CD4-positive, CD25-positive, alpha-beta regulatory T cell (primary cell): ENCODE measurements around the gene DNAH12. TPM values are rescaled to one million over a fixed set of nuclear protein-coding genes. Genes with fewer than 3 reads are reported as not detected.

Experiments
- ATAC-seq, 2 donors: fragments of 150-1000 bp; cut with Tn5 transposase; one replicate each; pipeline ENCODE4 v1.10.0; 2021; ENCODE audit warnings: low read depth in 2 of 2, moderate number of reproducible peaks in 2 of 2, moderate library complexity in 1 of 2
- DNase-seq, 3 donors: peaks; one replicate each; pipeline versions ENCODE4 v3.0.0 to v3.0.0-alpha.2; 2012 to 2022; ENCODE audit warnings: mixed read lengths in 1 of 3
- H3K27ac ChIP-seq: one replicate; pipeline ENCODE4 v1.7.0; 2013; ENCODE audit warnings: mild to moderate bottlenecking, low read length; ENCODE audit not compliant: insufficient read depth, poor library complexity, severe bottlenecking
- H3K27me3 ChIP-seq: one replicate; pipeline ENCODE4 v1.7.0; 2013; ENCODE audit warnings: low read length; ENCODE audit not compliant: control insufficient read depth, insufficient read depth
- H3K36me3 ChIP-seq: one replicate; pipeline ENCODE4 v1.7.0; 2013; ENCODE audit warnings: mild to moderate bottlenecking, low read length, moderate library complexity; ENCODE audit not compliant: control insufficient read depth, insufficient read depth
- H3K4me1 ChIP-seq: 2 replicates; pipeline ENCODE4 v1.7.0; 2013; ENCODE audit warnings: mild to moderate bottlenecking, low read length; ENCODE audit not compliant: insufficient read depth, control insufficient read depth, poor library complexity, severe bottlenecking
- H3K4me3 ChIP-seq: one replicate; pipeline ENCODE4 v1.7.0; 2013; ENCODE audit warnings: low read depth, mild to moderate bottlenecking, low read length, moderate library complexity
- H3K9me3 ChIP-seq, 2 experiments: 1 replicate in 1 of 2; 2 replicates in 1 of 2; pipeline ENCODE4 v1.7.0; 2013; ENCODE audit warnings: low read length in 2 of 2, mild to moderate bottlenecking in 1 of 2, moderate library complexity in 1 of 2; ENCODE audit not compliant: control insufficient read depth in 2 of 2
- H3K27ac Mint-ChIP-seq, 3 donors: one replicate each; pipeline ENCODE4 v1.8.0; 2020 to 2022; ENCODE audit warnings: mild to moderate bottlenecking in 3 of 3, mixed read lengths in 3 of 3, moderate library complexity in 2 of 3
- H3K27me3 Mint-ChIP-seq: one replicate; pipeline ENCODE4 v1.8.0; 2022; ENCODE audit warnings: mild to moderate bottlenecking, mixed read lengths
- H3K36me3 Mint-ChIP-seq: one replicate; pipeline ENCODE4 v1.8.0; 2020; ENCODE audit warnings: mixed read lengths
- H3K4me1 Mint-ChIP-seq, 4 donors: one replicate each; pipeline ENCODE4 v1.8.0; 2020 to 2022; ENCODE audit warnings: mixed read lengths in 4 of 4, mild to moderate bottlenecking in 1 of 4
- H3K4me3 Mint-ChIP-seq, 4 donors: one replicate each; pipeline ENCODE4 v1.8.0; 2020 to 2022; ENCODE audit warnings: mild to moderate bottlenecking in 4 of 4, mixed read lengths in 4 of 4, moderate library complexity in 3 of 4
- H3K9me3 Mint-ChIP-seq, 7 donors: one replicate each; pipeline ENCODE4 v1.8.0; 2020 to 2022; ENCODE audit warnings: mixed read lengths in 7 of 7, mild to moderate bottlenecking in 3 of 7, moderate library complexity in 2 of 7
- polyA plus RNA-seq, 4 donors: library from polyadenylated mRNA; unstranded; fragments of 300-500 nt; fragmentation: Illumina TruSeq; gene quantifications; one replicate each; pipeline ENCODE4 v1.2.3, GENCODE V29; 2021
- total RNA-seq: library from RNA; stranded (reverse); gene quantifications from one replicate; pipeline ENCODE4 v1.2.3, GENCODE V29; 2022

Gene DNAH12, protein sequence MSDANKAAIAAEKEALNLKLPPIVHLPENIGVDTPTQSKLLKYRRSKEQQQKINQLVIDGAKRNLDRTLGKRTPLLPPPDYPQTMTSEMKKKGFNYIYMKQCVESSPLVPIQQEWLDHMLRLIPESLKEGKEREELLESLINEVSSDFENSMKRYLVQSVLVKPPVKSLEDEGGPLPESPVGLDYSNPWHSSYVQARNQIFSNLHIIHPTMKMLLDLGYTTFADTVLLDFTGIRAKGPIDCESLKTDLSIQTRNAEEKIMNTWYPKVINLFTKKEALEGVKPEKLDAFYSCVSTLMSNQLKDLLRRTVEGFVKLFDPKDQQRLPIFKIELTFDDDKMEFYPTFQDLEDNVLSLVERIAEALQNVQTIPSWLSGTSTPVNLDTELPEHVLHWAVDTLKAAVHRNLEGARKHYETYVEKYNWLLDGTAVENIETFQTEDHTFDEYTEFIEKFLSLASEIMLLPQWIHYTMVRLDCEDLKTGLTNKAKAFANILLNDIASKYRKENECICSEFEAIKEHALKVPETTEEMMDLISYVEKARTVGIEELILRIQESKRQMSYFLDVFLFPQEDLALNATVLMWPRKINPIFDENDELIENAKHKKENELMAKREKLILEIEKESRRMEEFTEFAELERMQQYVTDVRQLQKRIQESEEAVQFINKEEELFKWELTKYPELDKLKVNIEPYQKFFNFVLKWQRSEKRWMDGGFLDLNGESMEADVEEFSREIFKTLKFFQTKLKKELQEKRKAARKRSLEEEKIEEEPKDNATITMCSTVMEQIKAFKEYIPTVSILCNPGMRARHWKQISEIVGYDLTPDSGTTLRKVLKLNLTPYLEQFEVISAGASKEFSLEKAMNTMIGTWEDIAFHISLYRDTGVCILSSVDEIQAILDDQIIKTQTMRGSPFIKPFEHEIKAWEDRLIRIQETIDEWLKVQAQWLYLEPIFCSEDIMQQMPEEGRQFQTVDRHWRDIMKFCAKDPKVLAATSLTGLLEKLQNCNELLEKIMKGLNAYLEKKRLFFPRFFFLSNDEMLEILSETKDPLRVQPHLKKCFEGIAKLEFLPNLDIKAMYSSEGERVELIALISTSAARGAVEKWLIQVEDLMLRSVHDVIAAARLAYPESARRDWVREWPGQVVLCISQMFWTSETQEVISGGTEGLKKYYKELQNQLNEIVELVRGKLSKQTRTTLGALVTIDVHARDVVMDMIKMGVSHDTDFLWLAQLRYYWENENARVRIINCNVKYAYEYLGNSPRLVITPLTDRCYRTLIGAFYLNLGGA (N-terminal part only)
- 0.22 TPM for total RNA-seq
- not detected for polyA plus RNA-seq

DNA sequence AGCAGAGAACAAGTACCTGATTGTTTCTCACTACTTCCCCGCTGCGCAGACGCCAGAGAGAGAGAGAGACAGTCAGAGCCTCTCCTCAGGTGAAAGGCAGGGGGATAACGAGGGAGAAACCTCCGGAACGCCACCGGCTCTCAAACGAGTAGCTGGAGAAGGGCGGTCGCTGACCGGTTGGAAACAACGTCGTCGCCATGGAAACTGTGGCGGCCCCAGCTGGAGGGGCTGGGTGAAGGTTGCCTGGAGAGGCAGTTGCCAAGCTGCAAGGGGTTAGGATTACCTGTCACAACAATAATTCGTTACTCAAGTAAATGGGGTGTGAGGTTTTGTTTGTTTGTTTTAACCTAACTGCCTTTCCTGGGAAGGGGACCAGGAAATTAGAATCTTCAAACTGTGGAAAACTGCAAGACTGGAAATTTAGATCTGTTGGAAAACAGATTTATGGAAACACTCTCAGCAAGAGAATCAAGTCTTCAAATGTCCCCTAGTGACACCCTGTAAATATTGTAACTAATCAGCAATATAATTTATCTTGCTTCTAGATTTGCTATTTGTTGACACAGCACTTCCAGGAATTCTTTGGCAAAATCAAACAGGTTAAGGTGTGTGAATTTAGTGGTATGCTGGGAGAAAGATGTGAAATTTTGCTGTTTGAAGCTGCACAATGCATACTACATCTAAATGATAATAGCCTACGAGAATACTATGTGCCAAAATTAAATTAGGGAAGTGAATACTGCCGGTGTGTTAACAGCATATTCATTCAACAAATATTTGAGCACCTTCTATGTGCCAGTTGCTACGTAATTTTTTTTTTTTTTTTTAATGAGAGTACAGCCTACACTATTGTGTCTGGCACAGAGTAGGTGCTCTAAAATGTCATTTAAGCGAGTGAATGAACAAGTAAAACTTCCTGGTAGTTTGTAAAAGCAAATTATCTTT lies at the start of gene DNAH12:
DNAH12 (minus strand) TSS at position 164 of the 945 bp plus-strand sequence. CDS start 1,474 bp downstream, outside the sequence.
- Histone ChIP-seq H3K9me3 (no peaks in the 10 kb centered on the region), H3K4me1 (no peaks in the 10 kb centered on the region), H3K27ac (no peak within 1 kb of the TSS), H3K4me3 (no peak within 1 kb of the TSS), H3K27me3 (peaks cover 3% of the 10 kb centered on the region), H3K36me3 (no peaks in the 10 kb centered on the region)
- no peaks in the 10 kb centered on the region for H3K27me3 Mint-ChIP-seq
- H3K27ac Mint-ChIP-seq: no peak within 1 kb of the TSS
- H3K4me3 Mint-ChIP-seq: no peak within 1 kb of the TSS
- peaks cover 0 to 4% (median 0%) of the 10 kb centered on the region in 4 donors for H3K4me1 Mint-ChIP-seq
- H3K36me3 Mint-ChIP-seq: no peaks in the 10 kb centered on the region
- DNase-seq (no peak), ATAC-seq (no peak)
- no peaks in the 10 kb centered on the region for H3K9me3 Mint-ChIP-seq

DNA sequence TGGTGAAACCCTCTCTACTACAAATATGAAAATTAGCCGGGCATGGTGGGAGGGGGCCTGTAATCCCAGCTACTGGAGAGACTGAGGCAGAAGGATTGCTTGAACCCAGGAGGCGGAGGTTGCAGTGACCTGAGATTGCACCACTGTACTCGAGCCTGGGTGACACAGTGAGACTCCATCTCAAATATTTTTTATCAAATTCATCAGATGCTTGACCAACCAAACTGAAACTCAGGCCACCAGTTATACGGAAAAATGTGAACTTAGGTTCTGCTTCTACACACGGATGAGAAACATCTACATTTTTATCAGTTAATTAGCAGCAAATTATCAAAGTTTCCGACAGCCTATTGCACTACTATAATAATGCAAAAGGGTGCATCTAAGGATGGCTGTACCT lies 48.2 kb upstream of the DNAH12 start:
- no peak for ATAC-seq

DNA sequence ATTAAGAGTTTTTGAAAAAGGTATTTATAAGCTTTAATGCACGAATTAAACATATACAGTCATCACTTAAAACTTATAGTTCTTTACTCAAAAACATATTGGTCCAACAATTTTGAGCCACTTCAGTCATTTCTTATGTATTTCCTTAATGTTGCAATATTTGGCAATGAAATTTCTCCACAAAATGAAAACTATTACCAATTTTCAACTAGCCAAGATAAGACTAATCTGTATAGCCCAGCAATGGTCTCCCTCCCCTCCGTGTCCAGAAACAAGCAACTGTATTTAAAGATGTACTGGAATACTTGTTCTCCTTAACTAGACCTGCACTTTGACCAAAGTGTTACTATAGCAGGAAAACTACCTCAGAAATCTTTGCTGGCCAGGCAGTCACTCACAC lies 43.8 kb upstream of the DNAH12 start:
- peaks cover 18 to 50% (median 38%) of the 10 kb centered on the region in 4 donors for H3K4me1 Mint-ChIP-seq
- no peak overlapping the region for H3K4me3 ChIP-seq
- ATAC-seq: no peak
- no peaks in the 10 kb centered on the region for H3K27me3 ChIP-seq
- no peak overlapping the region for H3K27ac ChIP-seq
- H3K4me3 Mint-ChIP-seq: no peak overlapping the region
- no peaks in the 10 kb centered on the region for H3K9me3 Mint-ChIP-seq
- H3K36me3 Mint-ChIP-seq: peaks cover 7% of the 10 kb centered on the region
- no peak overlapping the region for H3K27ac Mint-ChIP-seq
- H3K9me3 ChIP-seq: no peaks in the 10 kb centered on the region
- H3K36me3 ChIP-seq: peaks cover 13% of the 10 kb centered on the region
- no peaks in the 10 kb centered on the region for H3K4me1 ChIP-seq
- DNase-seq: no peak
- H3K27me3 Mint-ChIP-seq: no peaks in the 10 kb centered on the region

More for the DNA sequence above, 48.2 kb upstream of the DNAH12 start:
- Histone ChIP-seq H3K36me3 (peaks cover 3% of the 10 kb centered on the region), H3K4me3 (no peak overlapping the region), H3K9me3 (no peaks in the 10 kb centered on the region), H3K4me1 (peaks cover 22% of the 10 kb centered on the region), H3K27me3 (no peaks in the 10 kb centered on the region), H3K27ac (no peak overlapping the region)
- peak overlapping the region in 2 of 4 donors; percentile 51 to 67 for H3K4me3 Mint-ChIP-seq
- H3K36me3 Mint-ChIP-seq: peaks cover 10% of the 10 kb centered on the region
- peaks cover 22 to 59% (median 43%) of the 10 kb centered on the region in 4 donors for H3K4me1 Mint-ChIP-seq
- DNase-seq: no peak
- no peaks in the 10 kb centered on the region for H3K27me3 Mint-ChIP-seq
- H3K27ac Mint-ChIP-seq: peak overlapping the region in 1 of 3 donors; percentile 47
- H3K9me3 Mint-ChIP-seq: no peaks in the 10 kb centered on the region

DNA sequence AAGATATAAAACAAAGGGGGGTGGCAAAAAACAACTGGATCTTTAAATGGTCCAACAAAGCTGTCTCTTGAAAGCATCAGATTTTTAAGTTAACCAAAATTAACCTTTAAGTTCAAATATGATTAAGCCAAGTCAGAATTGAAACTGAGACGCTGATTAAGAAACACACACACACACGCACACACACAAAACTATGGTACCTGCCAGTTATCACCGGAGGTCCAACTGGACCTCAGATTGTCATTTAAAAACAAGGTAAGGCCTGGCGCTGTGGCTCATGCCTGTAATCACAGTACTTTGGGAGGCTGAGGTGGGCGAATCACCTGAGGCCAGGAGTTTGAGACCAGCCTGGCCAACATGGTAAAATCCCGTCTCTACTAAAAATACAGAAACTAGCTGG lies 42.6 kb upstream of the DNAH12 start:
- ATAC-seq (no peak), DNase-seq (no peak)
- Mint-ChIP-seq H3K27me3 (no peaks in the 10 kb centered on the region), H3K4me3 (peak overlapping the region in 1 of 4 donors; percentile 13), H3K9me3 (no peaks in the 10 kb centered on the region), H3K27ac (peak overlapping the region in 1 of 3 donors; percentile 28), H3K4me1 (peaks cover 18 to 39% (median 33%) of the 10 kb centered on the region in 4 donors), H3K36me3 (peaks cover 10% of the 10 kb centered on the region)
- Histone ChIP-seq H3K9me3 (no peaks in the 10 kb centered on the region), H3K27me3 (no peaks in the 10 kb centered on the region), H3K4me1 (no peaks in the 10 kb centered on the region), H3K36me3 (peaks cover 16% of the 10 kb centered on the region), H3K27ac (peak overlapping the region; percentile 14), H3K4me3 (no peak overlapping the region)

DNA sequence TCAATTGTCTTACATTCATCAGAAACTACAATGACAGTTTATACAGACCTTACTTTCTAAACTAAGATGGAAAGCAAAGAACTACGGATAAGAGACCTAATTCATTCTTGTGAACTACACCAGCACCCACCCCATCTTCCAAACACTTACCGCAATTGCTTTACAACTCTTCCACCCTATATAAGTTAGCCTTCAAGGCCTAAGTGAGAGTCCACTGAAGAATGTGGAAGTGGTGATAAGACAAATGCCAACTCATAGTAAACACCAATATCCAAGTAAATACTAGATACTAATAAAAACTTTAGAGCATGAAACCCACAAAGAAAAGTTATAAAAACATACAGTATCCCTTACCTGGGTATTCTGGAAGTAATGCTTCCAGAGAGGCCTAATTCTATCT lies 39.4 kb upstream of the DNAH12 start:
- Mint-ChIP-seq H3K27ac (peak overlapping the region in 1 of 3 donors; percentile 80), H3K27me3 (no peaks in the 10 kb centered on the region), H3K9me3 (no peaks in the 10 kb centered on the region), H3K36me3 (peaks cover 10% of the 10 kb centered on the region), H3K4me3 (peak overlapping the region in 1 of 4 donors; percentile 6), H3K4me1 (peaks cover 18 to 38% (median 29%) of the 10 kb centered on the region in 4 donors)
- no peaks in the 10 kb centered on the region for H3K9me3 ChIP-seq
- no peaks in the 10 kb centered on the region for H3K4me1 ChIP-seq
- H3K27ac ChIP-seq: no peak overlapping the region
- H3K4me3 ChIP-seq: no peak overlapping the region
- no peak for ATAC-seq
- DNase-seq: no peak
- no peaks in the 10 kb centered on the region for H3K27me3 ChIP-seq
- peaks cover 29% of the 10 kb centered on the region for H3K36me3 ChIP-seq

DNA sequence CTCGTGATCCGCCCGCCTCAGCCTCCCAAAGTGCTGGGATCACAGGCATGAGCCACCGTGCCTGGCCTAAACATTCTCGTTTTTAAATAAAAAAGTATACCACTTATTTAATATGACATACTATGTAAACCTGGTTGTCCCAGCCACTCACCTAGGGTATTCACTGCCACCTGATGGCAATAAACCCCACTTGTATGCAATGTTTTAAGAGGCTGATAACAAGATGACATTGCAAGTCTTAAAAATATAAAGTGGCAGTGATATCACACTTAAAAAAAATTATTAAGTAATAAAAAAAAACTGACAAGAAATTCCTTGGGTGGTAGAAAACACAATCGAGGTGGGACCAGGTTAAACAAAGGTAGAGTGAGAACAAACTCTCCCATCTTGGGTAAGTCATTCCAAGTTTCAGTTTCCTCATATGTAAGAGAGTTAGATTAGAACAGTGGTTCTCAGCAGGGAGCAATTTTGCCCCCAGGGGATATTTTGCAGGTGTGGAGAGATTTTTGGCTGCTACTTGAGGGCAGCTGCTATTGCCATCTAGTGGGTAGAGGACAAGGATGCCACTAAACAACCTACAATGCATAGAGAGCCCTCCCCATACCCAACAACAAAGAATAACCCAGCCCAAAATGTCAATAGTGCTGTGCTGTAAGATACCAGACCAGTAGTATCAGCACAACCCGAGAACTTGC lies 38.5 kb upstream of the DNAH12 start:
- Mint-ChIP-seq H3K4me1 (peaks cover 21 to 33% (median 30%) of the 10 kb centered on the region in 4 donors), H3K36me3 (peaks cover 16% of the 10 kb centered on the region), H3K27ac (peak overlapping the region in 2 of 3 donors; percentile 75 to 80), H3K27me3 (no peaks in the 10 kb centered on the region), H3K9me3 (no peaks in the 10 kb centered on the region), H3K4me3 (no peak overlapping the region)
- H3K27ac ChIP-seq: no peak overlapping the region
- peaks cover 36% of the 10 kb centered on the region for H3K36me3 ChIP-seq
- H3K4me3 ChIP-seq: no peak overlapping the region
- no peaks in the 10 kb centered on the region for H3K9me3 ChIP-seq
- DNase-seq: peak in 2 of 3 donors; percentile 25 to 32
- ATAC-seq: no peak
- no peaks in the 10 kb centered on the region for H3K4me1 ChIP-seq
- H3K27me3 ChIP-seq: no peaks in the 10 kb centered on the region
